GM19239 (cell line): Measurements from ENCODE around the gene GLIS1.

ENCODE experiments used
- DNase-seq: peaks from one replicate; pipeline ENCODE4 v3.0.0; 2011; ENCODE audit warnings: low spot score; ENCODE audit not compliant: insufficient read length
- FAIRE-seq: peaks from 2 replicates; lab custom pipeline; 2011; peaks lifted over from hg19 to GRCh38; lab: Jason Lieb, UNC

The GLIS1 gene

DNA sequence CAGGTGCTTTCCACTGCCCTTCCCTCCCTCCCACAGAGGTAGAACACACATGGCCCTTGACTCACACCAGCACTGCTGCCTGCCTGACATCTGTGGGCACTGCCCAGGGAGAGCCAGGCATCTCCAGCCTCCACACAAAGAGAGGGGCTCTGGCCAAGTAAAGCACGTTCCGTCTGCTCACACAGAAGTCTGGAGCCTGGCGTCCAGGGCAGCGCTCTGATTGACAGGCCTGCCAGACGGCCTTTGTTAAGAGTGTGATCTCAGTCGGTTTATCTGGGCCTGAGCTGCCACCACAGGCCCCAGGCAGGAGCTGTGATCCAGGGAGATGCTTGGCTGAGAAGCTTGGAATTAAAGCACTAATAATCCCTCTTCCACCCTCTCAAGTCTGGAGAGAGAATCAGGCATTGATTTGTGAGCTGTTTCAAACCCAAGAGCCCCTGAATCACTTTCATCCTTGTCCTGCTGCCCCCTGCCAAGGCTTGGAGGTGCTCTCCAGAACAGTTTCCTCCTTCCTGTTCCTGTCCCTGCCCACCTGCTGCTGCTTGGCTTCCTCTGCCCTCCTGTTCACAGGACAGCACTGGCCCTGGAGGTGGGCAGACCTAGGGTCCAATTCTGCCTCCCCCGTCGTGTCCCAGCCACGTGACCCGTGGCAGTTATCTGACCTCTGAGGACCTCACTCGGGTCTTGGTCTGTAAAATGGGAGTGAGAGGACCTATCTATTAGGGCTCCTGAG is 276.0 kb downstream of the GLIS1 start:
- DNase-seq: no peak
- FAIRE-seq: no peak

DNA sequence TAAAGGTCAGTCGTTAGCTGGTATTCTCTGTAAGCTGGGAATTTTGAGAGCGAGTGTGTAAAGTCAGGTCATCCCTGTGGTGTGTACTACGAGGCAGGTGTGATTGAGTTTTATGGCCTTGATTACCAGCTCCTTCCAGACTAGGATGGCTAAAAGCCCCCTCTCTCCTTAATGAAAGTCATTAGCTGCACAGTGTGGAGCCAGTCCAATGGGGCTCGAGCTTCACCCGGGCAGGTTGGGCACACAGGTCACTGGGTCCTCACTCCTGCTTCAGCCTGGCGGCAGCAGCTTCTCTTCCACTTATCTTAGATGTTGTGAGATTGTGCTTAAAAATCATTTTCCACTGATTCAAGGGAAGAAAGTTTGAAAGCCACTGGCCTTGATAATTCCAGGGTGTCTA is 276.8 kb downstream of the GLIS1 start:
- DNase-seq: no peak
- FAIRE-seq: no peak

GRCh38 chr1:53461323-53462044 is 277.5 kb downstream of the GLIS1 start:
- no peak for DNase-seq
- no peak for FAIRE-seq

DNA sequence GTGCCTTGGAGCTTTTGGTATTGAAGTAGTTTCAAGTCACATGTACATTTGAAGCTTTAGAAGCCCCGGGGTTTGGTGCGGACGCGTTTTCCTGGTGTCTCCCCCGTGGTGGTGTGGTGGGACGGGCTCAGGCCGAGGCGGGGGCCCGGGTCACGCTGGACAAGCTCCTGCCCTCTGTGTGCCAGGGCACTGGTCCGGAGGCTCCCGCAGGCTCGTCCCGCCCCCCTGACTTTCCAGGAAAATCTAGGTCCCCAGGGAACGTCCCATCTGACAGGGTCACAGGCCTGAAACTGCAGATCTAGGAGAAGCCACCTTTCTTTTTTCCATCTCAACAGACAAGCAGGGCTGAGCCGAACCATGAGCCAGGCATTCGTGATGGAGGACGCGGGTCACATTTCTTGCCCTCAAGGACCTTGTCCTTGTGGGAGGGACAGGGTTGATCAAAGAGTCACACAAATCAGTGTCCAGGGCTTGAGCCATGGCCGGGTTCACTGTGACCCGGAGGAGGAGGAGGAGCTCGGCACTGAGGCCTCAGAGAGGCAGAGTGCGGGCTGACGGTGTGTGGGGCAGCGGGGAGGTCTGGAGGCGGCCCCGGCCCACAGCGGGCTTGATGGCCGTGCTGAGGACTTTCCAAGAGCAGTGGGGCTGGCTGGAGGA is 278.2 kb downstream of the GLIS1 start:
- DNase-seq: no peak
- FAIRE-seq: no peak

DNA sequence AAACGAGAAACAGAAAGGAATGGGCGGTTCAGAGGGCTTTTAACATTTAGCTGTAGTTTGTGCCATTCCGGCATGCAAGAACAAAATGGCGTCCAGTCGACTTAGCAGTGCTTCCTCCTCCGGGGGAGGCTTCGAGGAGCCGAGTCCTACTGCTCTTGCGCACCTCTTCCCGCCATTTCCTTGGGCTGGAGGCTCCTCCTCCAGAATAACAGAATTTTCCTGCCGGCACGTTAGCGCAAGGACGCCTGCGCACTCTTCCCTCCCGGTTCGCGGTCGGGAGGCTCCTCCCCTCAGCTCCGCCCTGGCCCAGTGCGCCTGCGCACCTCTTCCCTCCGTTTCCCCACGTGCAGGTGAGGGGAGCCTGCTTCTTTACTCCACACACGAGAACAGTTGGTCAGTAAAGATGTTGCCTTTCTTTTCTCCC is 278.7 kb downstream of the GLIS1 start:
- FAIRE-seq (no peak), DNase-seq (no peak)

DNA sequence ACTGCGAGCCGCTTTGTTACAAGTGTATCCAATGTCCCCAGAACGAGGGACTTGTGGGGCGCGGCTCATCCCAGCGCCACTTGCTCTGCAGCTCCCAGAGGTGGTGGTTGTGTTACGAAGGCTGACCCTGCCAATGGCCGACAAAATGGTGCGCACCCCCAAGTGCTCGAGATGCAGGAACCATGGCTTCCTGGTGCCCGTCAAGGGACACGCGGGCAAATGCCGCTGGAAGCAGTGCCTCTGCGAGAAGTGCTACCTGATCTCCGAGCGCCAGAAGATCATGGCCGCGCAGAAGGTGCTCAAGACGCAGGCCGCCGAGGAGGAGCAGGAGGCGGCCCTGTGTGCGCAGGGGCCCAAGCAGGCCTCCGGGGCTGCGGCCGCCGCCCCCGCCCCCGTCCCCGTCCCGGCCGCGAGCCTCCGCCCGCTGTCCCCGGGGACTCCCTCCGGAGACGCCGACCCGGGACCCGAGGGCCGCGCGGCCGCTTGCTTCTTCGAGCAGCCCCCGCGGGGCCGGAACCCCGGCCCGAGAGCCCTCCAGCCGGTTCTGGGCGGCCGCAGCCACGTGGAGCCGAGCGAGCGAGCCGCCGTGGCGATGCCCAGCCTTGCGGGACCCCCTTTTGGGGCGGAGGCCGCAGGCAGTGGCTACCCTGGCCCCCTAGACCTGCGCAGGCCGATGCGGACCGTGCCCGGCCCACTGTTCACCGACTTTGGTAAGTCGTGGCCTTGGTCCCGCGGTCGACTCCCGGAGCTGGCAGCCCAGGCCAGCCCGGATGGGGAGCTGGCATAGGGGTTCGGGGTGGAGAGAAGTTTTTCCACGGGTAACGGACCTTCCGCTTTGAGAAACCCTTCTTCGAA is 279.4 kb downstream of the GLIS1 start, which contains the start of gene DMRTB1:
Gene DMRTB1, plus strand, starts transcription at position 79 of the 855 bp plus-strand sequence. Its CDS starts 55 bp downstream, at position 134.
- no peak for DNase-seq
- no peak for FAIRE-seq

GRCh38 chr1:53458634-53459033 is 280.3 kb downstream of the GLIS1 start:
- no peak for FAIRE-seq
- DNase-seq: no peak
